ENCODE data around the gene SH2D7. TPM values are rescaled to one million over a fixed set of nuclear protein-coding genes. Genes with fewer than 3 reads are reported as not detected.

Gene SH2D7
- total and polyA plus RNA-seq, 2 experiments from 2014 or later = 0.31 TPM; not detected in 1

DNA sequence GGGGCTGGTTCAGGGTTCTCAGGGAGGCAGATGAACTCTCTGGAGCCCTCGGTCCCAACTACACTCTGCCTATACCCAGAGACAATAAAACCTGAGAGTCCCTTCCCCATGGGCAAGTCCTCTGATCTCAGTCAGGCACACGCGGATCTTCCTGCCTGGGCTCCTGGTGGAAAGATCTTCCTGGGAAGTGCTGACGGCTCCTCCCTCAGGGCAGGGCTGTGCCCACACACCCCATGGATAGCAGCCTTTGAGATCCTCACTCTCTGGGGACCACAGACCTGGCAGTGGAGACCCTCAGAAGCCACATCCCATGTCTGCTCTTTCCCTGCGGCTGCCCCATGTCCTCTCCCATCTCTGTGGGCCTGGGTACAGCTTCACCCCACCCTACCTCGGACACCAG lies 10.4 kb downstream of the SH2D7 start:
- no peaks in the 10 kb centered on the region for H3K4me1 ChIP-seq (ENCODE audit: insufficient read depth)
- H3K4me3 ChIP-seq = no peak overlapping the region
- DNase-seq (ENCODE audit: low spot score) = no peak
- no peak overlapping the region for H2AFZ ChIP-seq
- peak; percentile 22; the same call in 2 of the 3 replicates for ATAC-seq
- H3K9me2 ChIP-seq (ENCODE audit: insufficient read depth) = no peaks in the 10 kb centered on the region
- Mint-ChIP-seq H3K27ac (0 out of 2 replicates have a peak overlapping the region, but pooled peaks have one; percentile 65), H3K4me3 (no peak overlapping the region), H3K9me3 (no peaks in the 10 kb centered on the region), H3K27me3 (ENCODE audit: insufficient read depth, low read depth, poor library complexity) (peaks cover 9% of the 10 kb centered on the region), H3K36me3 (ENCODE audit: low read depth) (peaks cover 10% of the 10 kb centered on the region; the same call in 2 of the 3 replicates), H3K4me1 (no peaks in the 10 kb centered on the region)
- no peak overlapping the region for H3K27ac ChIP-seq (ENCODE audit: low read depth)
- H4K20me1 ChIP-seq (replicated peaks; ENCODE audit: insufficient read depth) = no peaks in the 10 kb centered on the region
- no peaks in the 10 kb centered on the region for H3F3A ChIP-seq (replicated peaks; ENCODE audit: low read depth)
- TF ChIP-seq POLR2AphosphoS5 (IDR thresholded peaks at IDR 0.05; ENCODE audit: low read depth) (no peak), REST (IDR thresholded peaks at IDR 0.05; ENCODE audit: unreplicated experiment) (no peak), ZNF331 (CRISPR knock-in tag; IDR thresholded peaks at IDR 0.05; ENCODE audit: low read depth) (no peak), EZH2 (IDR thresholded peaks at IDR 0.05; ENCODE audit: low read depth, unreplicated experiment) (no peak), ZNF114 (CRISPR knock-in tag; IDR thresholded peaks at IDR 0.05) (no peak), STAT1 (IDR thresholded peaks at IDR 0.05; ENCODE audit: unreplicated experiment) (no peak), CREB1 (CRISPR knock-in tag; IDR thresholded peaks at IDR 0.05; ENCODE audit: low read depth) (no peak), EZH2phosphoT487 (IDR thresholded peaks at IDR 0.05; ENCODE audit: unreplicated experiment) (no peak), NANOG (IDR thresholded peaks at IDR 0.05; ENCODE audit: borderline replicate concordance) (no peak)
- TF ChIP-seq, protein P1, sequence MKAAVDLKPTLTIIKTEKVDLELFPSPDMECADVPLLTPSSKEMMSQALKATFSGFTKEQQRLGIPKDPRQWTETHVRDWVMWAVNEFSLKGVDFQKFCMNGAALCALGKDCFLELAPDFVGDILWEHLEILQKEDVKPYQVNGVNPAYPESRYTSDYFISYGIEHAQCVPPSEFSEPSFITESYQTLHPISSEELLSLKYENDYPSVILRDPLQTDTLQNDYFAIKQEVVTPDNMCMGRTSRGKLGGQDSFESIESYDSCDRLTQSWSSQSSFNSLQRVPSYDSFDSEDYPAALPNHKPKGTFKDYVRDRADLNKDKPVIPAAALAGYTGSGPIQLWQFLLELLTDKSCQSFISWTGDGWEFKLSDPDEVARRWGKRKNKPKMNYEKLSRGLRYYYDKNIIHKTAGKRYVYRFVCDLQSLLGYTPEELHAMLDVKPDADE (IDR thresholded peaks at IDR 0.05) = no peak
- TF ChIP-seq, protein P2, sequence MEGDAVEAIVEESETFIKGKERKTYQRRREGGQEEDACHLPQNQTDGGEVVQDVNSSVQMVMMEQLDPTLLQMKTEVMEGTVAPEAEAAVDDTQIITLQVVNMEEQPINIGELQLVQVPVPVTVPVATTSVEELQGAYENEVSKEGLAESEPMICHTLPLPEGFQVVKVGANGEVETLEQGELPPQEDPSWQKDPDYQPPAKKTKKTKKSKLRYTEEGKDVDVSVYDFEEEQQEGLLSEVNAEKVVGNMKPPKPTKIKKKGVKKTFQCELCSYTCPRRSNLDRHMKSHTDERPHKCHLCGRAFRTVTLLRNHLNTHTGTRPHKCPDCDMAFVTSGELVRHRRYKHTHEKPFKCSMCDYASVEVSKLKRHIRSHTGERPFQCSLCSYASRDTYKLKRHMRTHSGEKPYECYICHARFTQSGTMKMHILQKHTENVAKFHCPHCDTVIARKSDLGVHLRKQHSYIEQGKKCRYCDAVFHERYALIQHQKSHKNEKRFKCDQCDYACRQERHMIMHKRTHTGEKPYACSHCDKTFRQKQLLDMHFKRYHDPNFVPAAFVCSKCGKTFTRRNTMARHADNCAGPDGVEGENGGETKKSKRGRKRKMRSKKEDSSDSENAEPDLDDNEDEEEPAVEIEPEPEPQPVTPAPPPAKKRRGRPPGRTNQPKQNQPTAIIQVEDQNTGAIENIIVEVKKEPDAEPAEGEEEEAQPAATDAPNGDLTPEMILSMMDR (conservative IDR thresholded peaks at IDR 0.05; ENCODE audit: low read depth in 2 of 2) = no peak
- no peak overlapping the region for H3K4me2 ChIP-seq
- H3K36me3 ChIP-seq (ENCODE audit: insufficient read depth) = no peaks in the 10 kb centered on the region
- H3K79me2 ChIP-seq (replicated peaks; ENCODE audit: insufficient read depth) = no peaks in the 10 kb centered on the region
- no peaks in the 10 kb centered on the region for H3K27me3 ChIP-seq (ENCODE audit: insufficient read depth)
